Endothelial cell of umbilical vein (primary cell): Measurements from ENCODE around the gene ARHGAP42.

Experiments used
- CTCF ChIP-seq, 2 donors: IDR thresholded peaks; 1 replicate in 1 of 2; 2 replicates in 1 of 2; pipeline ENCODE4 v1.5.1; 2011; ENCODE audit warnings: low read length in 2 of 2, mild to moderate bottlenecking in 2 of 2, moderate library complexity in 2 of 2, control low read depth in 1 of 2, inconsistent platforms in 1 of 2, low read depth in 1 of 2; ENCODE audit not compliant: insufficient read depth in 1 of 2; ENCODE audit errors: extremely low read depth in 1 of 2
- EZH2 ChIP-seq: IDR thresholded peaks from 2 replicates; pipeline ENCODE4 v1.6.1; 2012; ENCODE audit warnings: borderline replicate concordance, low read depth, mild to moderate bottlenecking, moderate library complexity, low read length, inconsistent platforms; ENCODE audit not compliant: severe bottlenecking
- FOS ChIP-seq: IDR thresholded peaks from 2 replicates; pipeline ENCODE4 v1.6.1; 2011; ENCODE audit warnings: mild to moderate bottlenecking, low read length, moderate library complexity, borderline replicate concordance; ENCODE audit not compliant: insufficient read depth
- GATA2 ChIP-seq: IDR thresholded peaks from 2 replicates; pipeline ENCODE4 v1.7.0; 2011; ENCODE audit warnings: low read depth, mild to moderate bottlenecking, moderate library complexity, mixed read lengths, low read length; ENCODE audit not compliant: insufficient read length, insufficient read depth
- MAX ChIP-seq: IDR thresholded peaks from 2 replicates; pipeline ENCODE4 v1.6.1; 2011; ENCODE audit not compliant: insufficient read depth, insufficient read length
- MYC ChIP-seq: IDR thresholded peaks from one replicate; pipeline ENCODE4 v1.6.1; 2011; ENCODE audit warnings: mild to moderate bottlenecking, low read depth, low read length
- POLR2A ChIP-seq: IDR thresholded peaks from 2 replicates; pipeline ENCODE4 v1.6.1; 2012; ENCODE audit warnings: low read depth, mild to moderate bottlenecking, control low read depth, low read length
- POLR2AphosphoS5 ChIP-seq: IDR thresholded peaks from 2 replicates; pipeline ENCODE4 v1.6.1; 2012; ENCODE audit warnings: low read depth, mild to moderate bottlenecking, control low read depth, low read length, moderate library complexity; ENCODE audit not compliant: insufficient read depth

GRCh38 chr11:100861212-100861611 lies 174.1 kb downstream of the ARHGAP42 start:
- no peak for TF ChIP-seq CTCF (IDR thresholded peaks at IDR 0.05; ENCODE audit: extremely low read depth in 1 of 2, insufficient read depth in 1 of 2, low read depth in 1 of 2, low read length in 2 of 2)
- TF ChIP-seq GATA2, result no peak
- TF ChIP-seq POLR2AphosphoS5, result no peak
- no peak for TF ChIP-seq POLR2A
- no peak for TF ChIP-seq EZH2
- no peak for TF ChIP-seq MYC
- no peak for TF ChIP-seq MAX
- no peak for TF ChIP-seq FOS
